Dermis blood vessel endothelial cell (primary cell): ENCODE measurements around the gene CEMIP. TPM values are rescaled to one million over a fixed set of nuclear protein-coding genes. Genes with fewer than 3 reads are reported as not detected.

Source experiments
- DNase-seq: peaks from one replicate; pipeline ENCODE4 v3.0.0; 2010
- total RNA-seq: library from RNA; depleted of rRNA; stranded (reverse); fragments of >200 nt; gene quantifications from 2 replicates; pipeline ENCODE4 v1.2.3, GENCODE V29; 2014

Gene CEMIP
- total RNA-seq, 1 donor from 2014 or later: 0.85 TPM

- no peak for DNase-seq
Measured at GRCh38 chr15:80855206-80855605, 76.0 kb downstream of the CEMIP start.

GRCh38 chr15:80856400-80856799 lies 77.2 kb downstream of the CEMIP start:
- no peak for DNase-seq

GRCh38 chr15:80856809-80857377 lies 77.7 kb downstream of the CEMIP start:
- peak; percentile 21 for DNase-seq

- no peak for DNase-seq
Measured at GRCh38 chr15:80861731-80862170, 82.6 kb downstream of the CEMIP start.

GRCh38 chr15:80864666-80865065 lies 85.5 kb downstream of the CEMIP start:
- no peak for DNase-seq

GRCh38 chr15:80866936-80867335 lies 87.8 kb downstream of the CEMIP start:
- no peak for DNase-seq

GRCh38 chr15:80870366-80870765 lies 91.2 kb downstream of the CEMIP start:
- no peak for DNase-seq

- no peak for DNase-seq
Measured at GRCh38 chr15:80870893-80871292, 91.7 kb downstream of the CEMIP start.

GRCh38 chr15:80871858-80872257 lies 92.7 kb downstream of the CEMIP start:
- no peak for DNase-seq

GRCh38 chr15:80873366-80873952 lies 94.3 kb downstream of the CEMIP start:
- no peak for DNase-seq

- DNase-seq: no peak
Measured at GRCh38 chr15:80875568-80876347, 96.6 kb downstream of the CEMIP start.

- DNase-seq: no peak
Measured at GRCh38 chr15:80876348-80876674, 97.1 kb downstream of the CEMIP start.

GRCh38 chr15:80878242-80878866 lies 99.2 kb downstream of the CEMIP start:
- no peak for DNase-seq

- DNase-seq: no peak
Measured at GRCh38 chr15:80878867-80879250, 99.7 kb downstream of the CEMIP start.

GRCh38 chr15:80880086-80880485 lies 100.9 kb downstream of the CEMIP start:
- DNase-seq: no peak

GRCh38 chr15:80883641-80884040 lies 104.5 kb downstream of the CEMIP start:
- DNase-seq: no peak

- DNase-seq: peak; percentile 30
Measured at GRCh38 chr15:80885016-80885579, 105.9 kb downstream of the CEMIP start.

- no peak for DNase-seq
Measured at GRCh38 chr15:80887148-80887547, 108.0 kb downstream of the CEMIP start.

- no peak for DNase-seq
Measured at GRCh38 chr15:80888846-80889245, 109.7 kb downstream of the CEMIP start.

- DNase-seq: no peak
Measured at GRCh38 chr15:80890341-80891005, 111.3 kb downstream of the CEMIP start.

GRCh38 chr15:80891006-80891405 lies 111.8 kb downstream of the CEMIP start:
- DNase-seq: no peak

GRCh38 chr15:80892414-80892813 lies 113.2 kb downstream of the CEMIP start:
- DNase-seq: no peak

GRCh38 chr15:80893777-80894176 lies 114.6 kb downstream of the CEMIP start:
- no peak for DNase-seq
